ENCODE results near the gene TRIM6. TPM values are rescaled to one million over a fixed set of nuclear protein-coding genes. Genes with fewer than 3 reads are reported as not detected.

The TRIM6 gene
- total and polyA plus RNA-seq, 2 donors (not counting 3 experiments of a cell fraction or from before 2014, with no cell fraction given): 3.9 to 5.6 TPM

DNA sequence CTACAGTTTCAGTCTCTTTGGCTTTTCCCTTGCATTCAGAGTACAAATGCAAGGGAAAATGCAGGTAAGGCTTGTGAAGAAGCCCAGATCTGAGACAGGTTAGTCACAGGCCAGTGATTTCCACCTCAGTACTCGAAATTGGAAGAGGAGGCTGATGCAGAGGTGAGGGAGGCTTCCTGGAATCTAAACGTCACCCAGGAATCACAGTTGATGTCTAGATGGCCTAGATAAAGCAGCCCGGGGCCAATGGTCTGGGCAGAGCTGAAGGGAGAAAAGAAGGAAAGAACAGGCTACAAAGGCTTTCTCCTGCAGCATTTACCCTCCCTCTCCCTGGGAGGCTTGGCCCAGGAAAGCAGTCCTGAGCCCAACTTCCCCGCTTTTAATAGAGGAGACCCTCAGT lies 8.5 kb downstream of the TRIM6 start:
- Histone ChIP-seq H3K27ac (ENCODE audit: insufficient read depth, low read depth, low read length) (no peak overlapping the region), H2AFZ (ENCODE audit: low read depth, low read length) (no peak overlapping the region), H3K9ac (replicated peaks; ENCODE audit: extremely low read depth, insufficient read depth, low read length) (no peak overlapping the region), H3K4me3 (replicated peaks in 1 of 3; ENCODE audit: insufficient read depth in 1 of 3, low read depth in 1 of 3, low read length in 3 of 3) (no peak overlapping the region), H4K20me1 (replicated peaks; ENCODE audit: control insufficient read depth, extremely low read depth, insufficient read depth, low read length) (no peaks in the 10 kb centered on the region), H3K9me3 (replicated peaks; ENCODE audit: control insufficient read depth, insufficient read depth, low read length) (no peaks in the 10 kb centered on the region), H3K9me1 (replicated peaks; ENCODE audit: control insufficient read depth, extremely low read depth, insufficient read depth, low read length) (no peaks in the 10 kb centered on the region), H3K79me2 (ENCODE audit: control insufficient read depth, insufficient read depth, low read length) (no peaks in the 10 kb centered on the region), H3K4me1 (ENCODE audit: control insufficient read depth, extremely low read depth, insufficient read depth, low read length) (peaks cover 2% of the 10 kb centered on the region), H3K4me2 (ENCODE audit: insufficient read depth, low read length) (no peak overlapping the region), H3K27me3 (ENCODE audit: control insufficient read depth in 2 of 2, insufficient read depth in 2 of 2, low read length in 2 of 2) (no peaks in the 10 kb centered on the region), H3K36me3 (ENCODE audit: control insufficient read depth in 2 of 2, extremely low read depth in 1 of 2, insufficient read depth in 2 of 2, low read length in 2 of 2) (no peaks in the 10 kb centered on the region)
- POLR2A ChIA-PET: no interaction called here
- no peak for FAIRE-seq
- CTCF ChIA-PET: interaction anchor here (1.7 kb wide), 2 partner anchors 9 to 14 kb away, joined by 4 to 6 read pairs; no protein-coding TSS in a partner anchor
- no peak for DNase-seq (ENCODE audit: low read depth, low spot score)
- intact Hi-C loops (cut with micrococcal nuclease): no loop called here
- dilution Hi-C loops (cut with MboI; ENCODE audit: extremely low pct_ligation_motif_present, low sequenced_read_pairs): no loop called here
- no peak for TF ChIP-seq EZH2 (IDR thresholded peaks at IDR 0.05; ENCODE audit: borderline replicate concordance, low read depth, low read length, severe bottlenecking)
- no TSS peak for BruUV-seq (replicated peaks)

DNA sequence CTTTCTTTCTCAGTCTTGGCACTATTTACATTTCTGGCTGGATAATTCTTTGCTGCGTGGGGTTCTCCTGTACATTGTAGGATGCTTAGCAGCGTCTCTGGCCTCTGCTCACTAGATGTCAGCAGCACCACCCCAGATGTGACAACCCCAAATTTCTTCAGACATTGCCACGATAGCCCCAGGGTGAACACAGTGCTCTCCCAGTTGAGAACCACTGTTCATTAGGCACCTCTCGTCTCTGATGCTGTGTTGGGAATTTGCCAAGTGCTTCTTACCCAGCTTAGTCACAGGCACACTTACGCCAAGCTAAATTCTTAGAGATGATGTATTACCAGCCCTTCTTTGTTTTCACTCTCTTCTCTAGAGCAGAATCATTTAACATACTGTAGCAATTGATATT lies 9.4 kb downstream of the TRIM6 start:
- Histone ChIP-seq H3K36me3 (ENCODE audit: control insufficient read depth in 2 of 2, extremely low read depth in 1 of 2, insufficient read depth in 2 of 2, low read length in 2 of 2) (no peaks in the 10 kb centered on the region), H3K27ac (ENCODE audit: insufficient read depth, low read depth, low read length) (no peak overlapping the region), H3K27me3 (ENCODE audit: control insufficient read depth in 2 of 2, insufficient read depth in 2 of 2, low read length in 2 of 2) (no peaks in the 10 kb centered on the region), H3K4me3 (replicated peaks in 1 of 3; ENCODE audit: insufficient read depth in 1 of 3, low read depth in 1 of 3, low read length in 3 of 3) (no peak overlapping the region), H3K4me2 (ENCODE audit: insufficient read depth, low read length) (no peak overlapping the region), H3K79me2 (ENCODE audit: control insufficient read depth, insufficient read depth, low read length) (no peaks in the 10 kb centered on the region), H3K9me1 (replicated peaks; ENCODE audit: control insufficient read depth, extremely low read depth, insufficient read depth, low read length) (no peaks in the 10 kb centered on the region), H3K9ac (replicated peaks; ENCODE audit: extremely low read depth, insufficient read depth, low read length) (no peak overlapping the region), H2AFZ (ENCODE audit: low read depth, low read length) (no peak overlapping the region), H3K4me1 (ENCODE audit: control insufficient read depth, extremely low read depth, insufficient read depth, low read length) (no peaks in the 10 kb centered on the region), H3K9me3 (replicated peaks; ENCODE audit: control insufficient read depth, insufficient read depth, low read length) (no peaks in the 10 kb centered on the region), H4K20me1 (replicated peaks; ENCODE audit: control insufficient read depth, extremely low read depth, insufficient read depth, low read length) (no peaks in the 10 kb centered on the region)
- FAIRE-seq: no peak
- intact Hi-C loops (cut with micrococcal nuclease): no loop called here
- dilution Hi-C loops (cut with MboI; ENCODE audit: extremely low pct_ligation_motif_present, low sequenced_read_pairs): no loop called here
- CTCF ChIA-PET: interaction anchor here (1.3 to 1.7 kb wide), 2 partner anchors 8 to 79 kb away, joined by 6 to 7 read pairs; partner anchors contain the start of gene TRIM5
- TF ChIP-seq, protein P1, sequence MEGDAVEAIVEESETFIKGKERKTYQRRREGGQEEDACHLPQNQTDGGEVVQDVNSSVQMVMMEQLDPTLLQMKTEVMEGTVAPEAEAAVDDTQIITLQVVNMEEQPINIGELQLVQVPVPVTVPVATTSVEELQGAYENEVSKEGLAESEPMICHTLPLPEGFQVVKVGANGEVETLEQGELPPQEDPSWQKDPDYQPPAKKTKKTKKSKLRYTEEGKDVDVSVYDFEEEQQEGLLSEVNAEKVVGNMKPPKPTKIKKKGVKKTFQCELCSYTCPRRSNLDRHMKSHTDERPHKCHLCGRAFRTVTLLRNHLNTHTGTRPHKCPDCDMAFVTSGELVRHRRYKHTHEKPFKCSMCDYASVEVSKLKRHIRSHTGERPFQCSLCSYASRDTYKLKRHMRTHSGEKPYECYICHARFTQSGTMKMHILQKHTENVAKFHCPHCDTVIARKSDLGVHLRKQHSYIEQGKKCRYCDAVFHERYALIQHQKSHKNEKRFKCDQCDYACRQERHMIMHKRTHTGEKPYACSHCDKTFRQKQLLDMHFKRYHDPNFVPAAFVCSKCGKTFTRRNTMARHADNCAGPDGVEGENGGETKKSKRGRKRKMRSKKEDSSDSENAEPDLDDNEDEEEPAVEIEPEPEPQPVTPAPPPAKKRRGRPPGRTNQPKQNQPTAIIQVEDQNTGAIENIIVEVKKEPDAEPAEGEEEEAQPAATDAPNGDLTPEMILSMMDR (IDR thresholded peaks at IDR 0.05; ENCODE audit: extremely low read depth in 1 of 2, insufficient read depth in 1 of 2, low read depth in 1 of 2, low read length in 2 of 2): no peak
- TF ChIP-seq EZH2 (IDR thresholded peaks at IDR 0.05; ENCODE audit: borderline replicate concordance, low read depth, low read length, severe bottlenecking): no peak
- TF ChIP-seq, protein P2, sequence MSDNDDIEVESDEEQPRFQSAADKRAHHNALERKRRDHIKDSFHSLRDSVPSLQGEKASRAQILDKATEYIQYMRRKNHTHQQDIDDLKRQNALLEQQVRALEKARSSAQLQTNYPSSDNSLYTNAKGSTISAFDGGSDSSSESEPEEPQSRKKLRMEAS (IDR thresholded peaks at IDR 0.05; ENCODE audit: insufficient read depth, insufficient read length): no peak
- BruUV-seq (replicated peaks): no TSS peak
- no peak for DNase-seq (ENCODE audit: low read depth, low spot score)
- POLR2A ChIA-PET: no interaction called here

All from endothelial cell of umbilical vein (primary cell).